ENCODE measurements around the gene ADAMTS1.

The ADAMTS1 gene

DNA sequence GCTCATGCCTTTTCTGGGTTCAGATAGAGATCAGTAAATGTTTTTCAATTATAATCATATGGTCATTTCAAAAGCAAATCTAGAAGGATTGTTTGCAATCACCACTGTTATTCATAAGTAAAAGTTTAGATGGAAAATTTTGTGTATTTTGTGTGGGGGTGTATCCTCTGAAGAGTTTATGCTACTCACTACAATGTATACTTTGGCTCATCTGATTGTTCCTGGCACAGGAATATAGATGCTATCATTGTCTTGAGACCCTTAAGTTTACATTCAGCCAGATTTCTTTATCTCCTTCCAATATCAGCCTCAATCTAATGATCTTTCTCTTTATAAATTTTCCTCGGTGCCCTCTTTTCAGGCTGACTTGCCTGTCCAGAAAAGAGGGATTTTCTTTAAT lies 33.0 kb downstream of the ADAMTS1 start:
- DNase-seq = no peak

DNA sequence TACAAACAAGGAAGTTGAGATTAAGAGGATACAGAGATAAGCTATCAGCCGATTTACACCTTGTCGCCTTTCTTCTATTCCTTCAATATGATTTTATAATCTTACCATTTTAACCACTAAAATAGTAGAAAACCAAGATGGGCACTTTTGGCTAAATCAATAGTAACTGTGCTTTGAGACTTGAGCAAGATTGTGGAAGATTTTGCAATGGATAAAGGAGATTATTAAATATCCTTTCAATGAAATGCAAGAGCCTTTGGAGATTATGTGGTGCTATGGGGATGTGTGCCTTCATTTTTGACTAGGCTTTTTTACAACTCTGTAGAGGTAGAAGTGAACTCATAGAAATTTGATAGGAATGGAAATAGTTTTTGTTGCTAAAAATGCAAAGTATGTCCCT lies 33.7 kb downstream of the ADAMTS1 start:
- DNase-seq = no peak

DNA sequence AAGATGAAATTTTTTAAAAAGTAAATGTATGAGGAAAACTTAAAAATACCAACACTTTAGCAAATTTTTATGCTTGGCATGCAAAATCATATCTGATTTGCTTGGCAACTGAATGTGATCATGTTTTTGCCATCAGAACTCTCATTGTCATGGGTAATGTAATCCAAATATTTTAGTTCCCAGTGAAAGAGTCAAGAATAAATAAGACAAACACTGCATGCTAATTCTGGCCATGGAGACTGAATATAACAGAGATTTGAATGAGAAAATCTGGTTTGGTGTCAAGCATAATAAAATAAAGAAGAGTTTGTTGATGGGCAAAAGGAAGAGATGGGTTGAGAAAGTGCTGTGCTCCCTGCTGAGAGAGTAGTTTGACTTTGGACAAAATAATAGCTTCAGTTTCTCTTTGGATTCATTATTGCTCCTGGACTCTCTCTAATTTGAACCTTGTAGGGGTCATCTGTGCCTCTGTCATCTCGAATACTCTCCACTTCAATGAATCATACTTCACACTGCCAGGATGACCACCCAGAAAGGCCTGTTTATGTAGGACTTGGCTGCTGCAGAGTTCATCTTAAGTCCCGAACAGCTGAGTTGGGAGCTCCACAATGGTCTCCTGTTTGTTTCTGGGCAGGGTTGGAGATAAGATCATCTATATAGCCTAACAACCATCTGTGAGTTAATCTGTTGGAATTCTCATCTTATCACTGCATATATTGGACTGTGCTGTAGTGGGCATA lies 34.4 kb downstream of the ADAMTS1 start:
- no peak for DNase-seq

DNA sequence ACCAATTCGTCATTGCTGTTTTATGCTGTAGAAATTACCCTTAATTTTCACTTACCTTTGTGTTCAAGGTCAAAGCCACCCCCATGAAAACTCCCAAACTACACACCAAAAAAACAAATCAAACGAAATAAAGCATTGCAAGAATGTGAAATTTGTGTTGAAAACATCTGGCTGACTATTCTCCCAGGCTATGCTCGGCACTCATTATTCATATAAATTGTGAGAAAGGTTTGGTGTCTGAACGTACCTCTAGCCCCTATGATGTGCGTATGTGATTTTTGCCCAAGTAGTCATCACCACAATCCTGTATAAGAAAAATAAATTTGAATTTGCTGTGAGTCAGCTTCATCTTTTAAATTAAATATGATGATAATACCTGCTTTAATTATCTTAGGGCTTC lies 34.9 kb downstream of the ADAMTS1 start:
- no peak for DNase-seq

DNA sequence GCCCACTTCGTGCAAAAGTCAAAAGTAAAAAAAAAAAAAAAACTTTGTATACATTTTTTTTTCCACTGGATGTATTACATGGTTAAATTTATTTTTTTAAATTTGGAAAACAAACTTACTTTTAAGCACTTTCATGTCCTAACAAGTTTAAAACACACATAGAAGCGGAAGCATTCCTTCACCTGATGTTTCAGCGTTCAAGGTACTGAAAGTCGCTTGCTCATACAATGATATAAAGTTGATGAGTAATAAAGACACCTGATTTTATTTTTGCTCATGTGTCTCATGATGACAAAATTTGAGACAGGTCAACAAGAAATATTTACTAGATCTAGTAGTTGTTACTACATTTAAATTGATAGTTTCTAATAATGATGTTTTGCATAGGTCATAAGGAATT lies 35.5 kb downstream of the ADAMTS1 start:
- no peak for DNase-seq

DNA sequence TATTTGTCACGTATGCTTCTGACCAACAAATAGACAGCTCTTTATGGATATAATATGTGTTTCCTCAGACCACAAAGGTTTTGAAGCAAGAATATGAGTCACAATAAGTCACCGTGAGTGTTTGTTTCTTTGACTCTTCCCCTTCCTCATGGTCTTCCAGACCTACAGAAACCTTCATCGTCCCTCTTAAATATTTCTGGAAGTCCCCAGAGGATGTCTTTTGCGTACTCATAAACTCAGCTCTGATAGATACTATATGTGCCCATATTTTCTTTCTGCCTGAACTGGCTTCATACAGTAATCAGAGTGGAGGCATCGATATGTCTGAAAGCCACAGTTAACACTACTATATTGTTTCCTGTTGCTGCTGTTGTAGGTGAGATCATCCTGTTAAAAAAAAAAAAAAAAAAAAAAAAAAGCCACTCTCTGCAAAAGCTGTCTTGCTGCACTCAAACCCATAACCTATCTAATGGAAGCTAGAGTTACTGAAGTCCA lies 38.4 kb downstream of the ADAMTS1 start:
- DNase-seq = no peak

DNA sequence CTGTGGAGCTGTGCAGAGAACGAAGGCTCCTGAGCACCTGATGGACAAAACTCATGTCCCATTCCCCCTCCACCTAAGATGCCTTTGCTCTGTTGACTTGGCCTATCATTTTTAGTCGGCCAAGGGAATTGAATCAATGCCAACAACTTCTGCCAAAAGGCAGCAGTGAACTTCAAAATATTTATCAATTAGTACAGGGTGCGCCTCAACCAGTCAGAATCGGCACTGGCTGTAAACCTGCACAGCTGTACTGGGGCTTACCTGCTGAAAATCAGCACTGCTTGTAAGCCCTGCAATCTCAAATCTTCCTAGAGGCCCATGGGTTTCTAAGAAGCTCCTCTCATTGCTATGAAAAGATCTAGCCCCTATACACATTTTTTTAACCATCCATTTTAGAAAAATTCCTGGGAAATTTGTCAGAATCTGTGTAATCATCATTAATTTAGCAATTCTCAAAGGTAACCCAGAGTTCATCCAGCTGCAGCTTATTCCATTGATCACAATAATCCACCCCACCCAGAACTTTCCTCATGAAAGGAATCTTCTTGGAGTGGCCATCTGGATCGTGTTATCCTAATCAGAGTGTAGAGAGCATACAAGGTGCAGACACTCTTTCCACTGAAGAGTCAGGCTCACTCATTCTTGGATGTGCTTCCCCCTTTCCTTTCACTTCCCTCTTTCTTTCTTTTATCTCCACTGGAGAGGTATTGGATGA lies 40.2 kb downstream of the ADAMTS1 start:
- DNase-seq = no peak

DNA sequence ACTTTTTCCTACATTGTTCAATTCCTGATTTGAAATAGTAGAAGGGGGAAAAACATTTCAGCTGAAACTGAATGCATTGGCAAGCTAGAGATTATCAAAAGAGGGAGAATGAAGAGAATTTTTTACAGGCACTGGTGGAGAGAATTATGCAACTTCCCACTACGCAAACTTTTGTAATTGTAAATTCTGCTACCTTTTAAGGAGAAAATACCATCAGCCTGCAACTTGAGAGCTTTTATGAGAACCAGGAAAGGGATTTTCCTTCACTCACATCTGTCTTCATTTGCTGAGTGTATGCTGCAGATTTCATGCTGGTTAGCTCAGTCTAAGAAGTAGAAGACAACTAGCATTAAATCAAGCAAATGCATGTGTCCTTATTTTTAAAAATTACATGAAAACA lies 43.7 kb downstream of the ADAMTS1 start:
- DNase-seq = no peak

DNA sequence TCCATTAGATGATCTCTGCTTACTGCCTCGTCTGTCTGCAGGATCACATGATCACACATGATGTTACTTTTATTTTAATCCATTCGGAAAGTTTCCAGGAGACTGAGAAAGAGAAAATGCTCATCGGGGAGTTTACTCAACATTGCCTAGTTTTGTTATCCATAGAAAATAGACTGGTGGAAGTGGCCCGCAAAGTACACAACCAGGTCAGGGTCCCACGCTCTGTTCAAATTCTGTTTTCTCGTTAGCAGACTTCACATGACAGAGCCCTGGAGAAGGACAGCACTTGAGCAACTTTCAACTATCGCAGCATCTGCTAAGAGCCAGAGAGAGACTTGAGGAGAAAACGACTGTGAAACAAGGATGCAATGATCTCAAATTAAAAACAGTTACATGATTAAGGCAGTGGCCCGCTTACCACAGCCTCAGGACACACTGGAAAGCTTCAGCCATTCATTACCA lies 44.2 kb downstream of the ADAMTS1 start:
- no peak for DNase-seq

DNA sequence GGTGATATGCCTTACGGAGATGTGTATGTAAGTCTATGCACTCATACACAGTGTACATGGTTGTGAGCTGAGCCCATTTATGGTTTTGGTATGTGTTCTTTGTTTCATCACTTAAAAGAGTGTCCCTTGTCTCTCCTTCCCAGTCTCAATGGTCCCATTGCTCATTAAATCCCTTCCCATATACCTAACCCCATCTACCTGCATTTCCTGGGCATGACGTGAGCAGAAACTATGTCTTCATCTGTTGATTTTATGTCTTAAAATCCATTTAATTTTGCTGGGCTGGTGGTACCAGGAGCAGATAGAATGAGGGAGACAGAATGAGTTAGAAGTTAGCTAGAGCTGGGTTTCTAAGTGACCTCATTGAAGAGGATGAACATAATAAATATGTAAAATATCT lies 44.8 kb downstream of the ADAMTS1 start:
- no peak for DNase-seq

DNA sequence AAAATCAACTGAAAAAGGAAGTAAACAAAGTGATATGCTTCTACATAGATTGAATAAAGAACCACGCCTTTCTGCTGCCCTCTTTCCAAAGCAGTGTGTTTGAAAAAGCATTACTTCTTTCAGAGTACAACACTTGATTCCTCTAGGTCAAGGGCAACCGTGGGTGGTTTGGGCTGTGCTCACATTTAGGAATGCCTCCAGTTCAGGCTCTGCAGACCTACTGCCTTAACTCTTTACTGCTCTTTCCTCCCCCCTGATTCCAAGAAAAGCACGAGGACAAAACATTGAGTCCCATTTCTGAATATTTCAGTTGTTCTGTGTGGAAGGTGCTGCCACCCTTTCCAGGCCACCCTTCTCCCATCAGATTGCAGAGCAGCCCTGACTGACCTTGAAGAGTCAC lies 45.2 kb downstream of the ADAMTS1 start:
- no peak for DNase-seq

DNA sequence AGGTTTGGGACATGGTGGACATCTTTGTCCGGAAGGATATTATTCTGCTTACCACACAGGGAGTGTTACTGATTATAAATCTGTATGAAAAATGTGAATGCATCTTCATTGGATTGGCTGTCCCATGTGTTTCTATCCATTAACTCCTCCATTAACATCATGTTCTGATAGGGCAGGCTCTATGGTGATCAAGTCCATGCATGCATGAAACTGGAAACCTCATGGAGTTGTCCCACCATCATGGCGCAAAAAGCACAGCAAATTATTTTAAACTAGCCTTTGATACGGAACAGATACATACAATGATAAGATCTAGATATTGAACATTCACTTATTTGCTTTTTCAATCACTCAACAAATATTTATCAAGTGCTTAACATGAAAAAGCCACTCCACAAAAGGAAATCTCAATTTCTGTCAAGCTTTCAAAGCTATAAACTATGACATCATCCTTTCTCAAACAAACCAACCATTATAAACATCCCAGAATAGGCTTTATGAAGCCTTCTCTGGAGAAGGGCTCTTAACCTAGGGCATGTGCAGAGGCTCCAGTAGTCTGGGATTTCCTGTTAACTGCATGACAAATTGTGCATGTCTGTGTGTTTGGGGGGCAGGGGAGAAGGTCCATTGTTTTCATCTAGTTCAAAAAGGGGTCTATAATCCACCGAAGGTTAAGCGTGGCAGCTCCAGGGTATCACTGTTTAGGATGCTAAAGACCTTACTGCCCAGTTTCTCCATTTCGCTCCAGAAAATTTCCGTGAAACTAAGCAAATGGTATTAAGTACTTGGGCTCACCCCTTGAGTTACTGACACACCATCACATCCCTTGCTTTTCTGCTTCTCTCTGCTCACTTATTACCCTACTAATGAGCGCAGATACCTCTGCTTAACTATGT lies 46.1 kb downstream of the ADAMTS1 start:
- no peak for DNase-seq

DNA sequence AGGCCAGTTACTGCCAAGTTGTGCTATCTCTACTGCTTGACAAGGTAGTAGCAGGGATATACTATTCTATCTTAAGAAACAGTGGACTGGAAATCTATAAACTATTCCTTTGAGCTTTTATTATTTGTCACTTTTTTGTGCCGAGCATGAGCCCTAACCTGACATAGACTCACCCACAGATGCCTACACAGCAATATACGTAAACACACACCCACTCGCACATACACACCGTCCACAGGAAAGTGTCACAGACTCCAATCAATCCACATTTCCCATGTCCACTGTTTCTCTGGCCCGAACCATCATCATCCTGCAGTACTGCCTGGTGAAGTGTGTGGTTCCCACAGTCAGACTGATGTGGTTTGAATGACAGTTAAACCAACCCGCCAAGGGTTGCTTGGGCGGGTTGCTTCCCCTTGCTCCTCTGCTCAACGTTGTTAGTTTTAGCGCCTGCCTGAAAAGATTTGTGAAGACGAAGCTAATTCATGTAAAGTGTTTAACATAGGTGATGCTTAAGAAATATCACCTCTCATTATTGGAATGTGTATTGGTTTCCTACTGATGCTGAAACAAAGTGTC lies 47.2 kb downstream of the ADAMTS1 start:
- DNase-seq = no peak

DNA sequence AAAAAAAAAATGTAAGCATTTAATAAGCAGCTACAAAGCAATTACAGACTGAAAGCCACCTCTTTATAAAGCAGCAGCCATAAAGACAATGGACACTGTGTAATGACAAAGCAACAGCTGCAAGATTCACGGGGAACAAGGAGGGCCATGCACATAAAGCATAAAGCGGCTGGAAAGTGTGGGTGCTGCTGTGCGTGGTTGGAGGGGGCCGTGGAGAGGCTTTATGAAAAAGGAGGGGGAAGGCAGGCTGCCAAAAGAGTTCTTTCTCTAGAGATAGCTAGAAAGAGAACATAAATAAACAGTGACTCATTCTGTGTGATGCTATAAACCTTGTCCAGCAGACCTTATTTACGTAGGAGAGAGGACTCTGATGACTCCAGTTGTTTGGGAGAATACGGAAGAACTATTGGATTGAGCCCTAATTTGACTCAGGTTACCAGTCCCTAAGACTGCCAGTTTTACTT lies 49.3 kb downstream of the ADAMTS1 start:
- no peak for DNase-seq

DNA sequence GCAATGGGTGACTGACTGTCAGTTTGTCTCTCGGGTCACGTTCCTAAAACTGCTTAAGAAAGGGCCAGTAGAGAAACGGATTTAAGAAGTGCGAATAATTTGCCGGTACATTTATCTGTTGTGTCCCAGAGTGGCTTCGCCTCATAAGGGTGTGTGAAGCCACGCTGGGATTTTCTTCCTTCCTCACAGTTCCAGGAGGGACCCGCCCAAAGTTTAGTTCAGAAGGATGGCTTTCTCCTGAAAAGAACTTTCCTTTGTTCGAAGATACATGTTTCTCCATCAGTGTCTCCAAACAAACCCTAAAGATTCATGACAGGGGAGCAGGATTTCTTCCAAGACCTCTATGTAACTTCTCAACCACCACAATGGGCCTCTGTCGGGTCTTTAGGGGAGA lies 49.8 kb downstream of the ADAMTS1 start:
- DNase-seq = no peak

DNA sequence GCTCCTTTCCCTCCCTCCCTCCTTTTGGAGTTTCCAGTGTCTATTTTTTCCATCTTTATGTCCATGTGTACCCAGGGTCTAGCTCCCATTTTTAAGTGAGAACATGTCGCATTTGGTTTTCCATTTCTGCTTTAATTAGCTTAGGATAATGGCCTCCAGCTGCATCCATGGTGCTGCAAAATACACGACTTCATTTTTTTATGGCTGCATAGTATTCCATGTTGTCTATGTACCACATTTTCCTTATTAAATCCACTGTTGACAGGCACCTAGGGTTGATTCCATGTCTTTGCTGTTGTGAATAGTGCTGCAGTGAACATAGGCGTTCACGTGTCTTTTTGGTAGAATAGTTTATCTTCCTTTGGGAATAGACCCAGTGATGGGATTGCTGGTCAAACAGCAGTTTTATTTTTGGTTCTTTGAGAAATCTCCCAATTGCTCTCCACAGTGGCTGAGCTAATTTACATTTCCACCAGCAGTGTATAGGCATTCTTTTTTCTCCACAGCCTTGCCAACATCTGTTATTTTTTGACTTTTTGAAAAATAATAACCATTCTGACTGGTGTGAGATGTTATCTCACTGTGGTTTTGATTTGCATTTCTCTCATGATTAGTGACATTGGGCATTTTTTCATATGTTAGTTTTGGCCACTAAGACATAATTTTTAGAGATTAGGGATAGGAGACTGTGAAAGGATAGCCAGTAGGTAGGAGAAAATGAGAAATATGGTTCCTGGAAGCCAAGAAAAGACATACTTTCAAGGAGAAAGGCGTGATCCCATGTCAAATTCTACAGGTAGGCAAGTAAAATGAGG lies 50.4 kb downstream of the ADAMTS1 start:
- DNase-seq = no peak

DNA sequence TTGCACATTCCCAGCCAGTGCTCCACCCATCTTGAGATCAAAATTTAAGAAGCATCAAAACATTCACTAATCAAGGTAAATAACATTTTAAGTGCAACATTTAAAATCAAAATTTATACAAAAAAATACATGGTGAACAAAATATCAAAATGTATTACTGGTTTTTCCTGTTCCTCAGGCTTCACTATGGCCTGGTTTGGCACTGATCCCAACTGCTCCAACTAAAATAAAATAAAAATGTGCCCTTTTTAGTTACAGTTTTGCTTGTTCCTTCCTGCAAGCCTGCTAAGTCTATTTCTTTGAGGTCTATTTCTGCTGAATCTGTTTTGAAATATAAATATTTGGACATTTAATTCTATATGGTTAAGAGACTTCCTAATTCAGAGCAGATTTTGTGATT lies 54.9 kb downstream of the ADAMTS1 start:
- no peak for DNase-seq

DNA sequence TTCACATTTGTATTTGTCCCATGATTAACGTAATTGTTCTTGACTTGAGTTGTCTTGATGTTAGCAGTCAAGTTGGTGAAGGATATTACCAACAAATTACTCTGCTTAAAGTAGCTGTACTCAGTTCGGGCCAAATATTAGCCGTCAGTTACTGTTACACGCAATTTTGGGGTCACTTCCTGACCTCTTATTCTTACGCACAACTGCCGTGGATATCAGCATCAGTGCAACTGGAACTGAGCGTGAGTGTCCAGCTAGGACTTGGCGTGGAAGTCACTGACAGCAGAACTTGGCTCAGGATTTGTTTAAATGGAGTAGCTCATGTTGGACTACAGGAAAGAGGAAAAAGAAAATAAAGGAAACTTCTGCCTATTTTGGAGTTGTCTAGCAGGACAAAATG lies 56.4 kb downstream of the ADAMTS1 start:
- no peak for DNase-seq
